Hematopoietic multipotent progenitor cell treated with erythropoietin and hydrocortisone succinate and interleukin-3 and kit ligand, for 15 days (in vitro differentiated cells): Measurements from ENCODE around the gene NDNF.

ENCODE experiments used
- DNase-seq: peaks from one replicate; pipeline ENCODE4 v3.0.0-alpha.2; 2015; ENCODE audit warnings: low spot score

Gene NDNF, protein sequence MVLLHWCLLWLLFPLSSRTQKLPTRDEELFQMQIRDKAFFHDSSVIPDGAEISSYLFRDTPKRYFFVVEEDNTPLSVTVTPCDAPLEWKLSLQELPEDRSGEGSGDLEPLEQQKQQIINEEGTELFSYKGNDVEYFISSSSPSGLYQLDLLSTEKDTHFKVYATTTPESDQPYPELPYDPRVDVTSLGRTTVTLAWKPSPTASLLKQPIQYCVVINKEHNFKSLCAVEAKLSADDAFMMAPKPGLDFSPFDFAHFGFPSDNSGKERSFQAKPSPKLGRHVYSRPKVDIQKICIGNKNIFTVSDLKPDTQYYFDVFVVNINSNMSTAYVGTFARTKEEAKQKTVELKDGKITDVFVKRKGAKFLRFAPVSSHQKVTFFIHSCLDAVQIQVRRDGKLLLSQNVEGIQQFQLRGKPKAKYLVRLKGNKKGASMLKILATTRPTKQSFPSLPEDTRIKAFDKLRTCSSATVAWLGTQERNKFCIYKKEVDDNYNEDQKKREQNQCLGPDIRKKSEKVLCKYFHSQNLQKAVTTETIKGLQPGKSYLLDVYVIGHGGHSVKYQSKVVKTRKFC

DNA sequence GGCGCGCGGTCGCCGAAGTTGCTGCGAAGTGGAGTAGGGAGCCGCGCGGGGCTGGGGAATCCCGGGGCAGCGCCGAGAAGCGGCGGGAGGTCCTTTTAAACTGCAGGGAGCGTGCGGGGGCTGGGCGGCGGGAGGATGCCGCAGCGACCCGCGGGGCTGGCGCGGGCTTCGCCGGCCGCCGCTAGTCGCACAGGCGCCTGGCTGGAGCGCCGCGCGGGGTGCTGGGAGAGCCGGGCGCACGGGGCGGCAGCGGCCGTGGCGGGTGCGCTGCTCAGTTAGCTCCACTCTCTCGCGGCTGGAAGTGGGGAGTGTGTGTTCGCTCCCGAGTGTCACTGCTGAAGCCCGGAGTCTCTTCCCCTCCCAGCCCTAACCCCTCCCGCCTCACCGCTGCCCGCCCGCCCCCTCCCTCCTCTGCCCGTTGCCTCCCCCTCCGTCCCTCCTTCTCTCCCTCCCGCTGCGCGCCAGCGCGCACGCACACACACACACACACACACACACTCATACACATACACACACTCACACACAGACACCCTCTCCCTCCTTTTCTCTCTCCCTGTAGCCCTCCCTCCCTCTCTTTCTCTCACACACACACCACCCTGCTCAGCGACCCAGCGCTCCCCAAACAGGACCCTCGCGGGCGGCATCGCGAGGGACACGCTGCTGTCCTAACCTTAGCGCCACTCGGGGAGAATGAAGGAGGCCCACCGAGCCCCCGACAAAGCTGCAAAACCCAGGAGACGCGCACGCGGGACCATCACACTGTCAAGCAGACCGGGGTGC lies at the start of gene NDNF:
Gene NDNF, minus strand, starts transcription at position 312 of the 780 bp plus-strand sequence. CDS start 26,698 bp downstream, outside the sequence.
- DNase-seq = no peak

- DNase-seq = no peak
Observed at GRCh38 chr4:121119715-121120114, 47.4 kb upstream of the NDNF start.

GRCh38 chr4:121118344-121118743 lies 46.0 kb upstream of the NDNF start:
- no peak for DNase-seq

DNA sequence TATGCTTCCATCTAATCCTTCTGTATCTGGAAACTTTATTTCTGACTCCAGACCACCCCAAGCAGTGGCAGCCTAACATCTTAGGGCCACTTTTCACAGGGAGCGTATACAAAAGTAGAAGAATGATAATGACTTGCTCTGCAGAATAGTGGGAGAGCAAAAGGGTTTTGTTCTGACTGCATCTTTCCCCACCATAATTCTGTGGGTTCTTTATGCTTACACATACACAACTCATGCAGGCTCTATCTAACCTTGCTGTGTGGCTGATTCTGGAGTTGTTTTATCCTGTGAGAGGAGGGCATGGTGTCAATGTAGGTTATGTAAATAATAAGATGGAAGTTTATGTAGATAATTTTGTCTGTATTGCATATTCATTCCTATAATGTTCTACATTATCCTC lies 42.4 kb upstream of the NDNF start:
- no peak for DNase-seq

DNA sequence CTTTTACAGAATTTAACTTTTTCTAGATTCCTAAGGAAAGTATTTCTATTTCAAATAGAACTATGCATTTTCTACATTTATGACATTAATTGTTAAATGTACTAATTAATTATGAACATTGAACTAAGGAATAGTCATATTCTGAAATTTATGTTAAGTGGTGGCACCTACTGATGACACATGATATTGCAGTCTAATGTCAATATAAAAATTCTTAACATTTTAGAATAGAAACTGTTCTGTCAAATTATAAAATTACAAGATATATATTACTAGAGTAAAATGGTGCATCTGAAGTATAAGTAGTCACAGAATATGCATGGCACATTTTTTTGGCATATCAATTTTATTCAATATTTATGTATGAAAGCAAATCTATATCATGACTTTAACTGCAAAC lies 40.2 kb upstream of the NDNF start:
- no peak for DNase-seq

- no peak for DNase-seq
Observed at GRCh38 chr4:121108557-121108956, 36.2 kb upstream of the NDNF start.

DNA sequence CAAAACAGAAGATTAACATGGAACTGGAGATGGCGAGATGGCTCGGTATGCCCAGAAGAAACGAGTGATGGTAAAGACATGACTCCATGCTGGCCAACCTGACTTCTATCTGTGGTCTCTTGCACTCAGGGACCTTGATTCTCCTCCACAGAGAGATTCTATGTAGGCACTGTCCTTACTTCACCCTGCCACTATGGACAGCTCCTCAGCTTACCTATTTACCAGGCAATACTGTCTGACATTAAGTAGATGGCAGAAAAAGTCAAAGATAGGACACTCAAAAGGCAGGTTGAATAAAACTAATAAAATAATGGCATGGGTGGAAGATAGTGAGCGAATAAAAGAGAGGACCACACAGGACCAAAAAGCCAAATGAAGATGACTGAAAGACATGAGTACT lies 35.2 kb upstream of the NDNF start:
- no peak for DNase-seq

GRCh38 chr4:121100093-121100775 lies 27.9 kb upstream of the NDNF start:
- no peak for DNase-seq

- no peak for DNase-seq
Observed at GRCh38 chr4:121098266-121098665, 25.9 kb upstream of the NDNF start.

DNA sequence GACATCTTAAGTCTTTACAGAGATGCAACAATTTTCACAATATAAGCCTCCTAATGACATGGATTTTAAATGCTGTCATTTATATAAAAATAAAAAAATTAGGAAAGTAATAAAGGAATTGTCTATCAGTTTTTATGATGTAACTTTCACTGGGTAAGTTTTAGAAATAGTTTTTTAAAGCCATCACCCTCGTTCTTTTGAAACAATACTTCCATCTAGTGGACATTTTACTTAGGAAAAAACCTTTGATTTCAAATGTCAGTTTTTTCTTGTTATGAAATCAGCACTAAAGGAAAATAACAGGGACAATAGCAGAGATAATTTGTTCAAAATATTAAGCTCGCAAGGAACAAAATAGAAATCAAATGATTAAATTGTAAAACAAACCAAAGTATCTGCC lies 24.3 kb upstream of the NDNF start:
- no peak for DNase-seq

DNA sequence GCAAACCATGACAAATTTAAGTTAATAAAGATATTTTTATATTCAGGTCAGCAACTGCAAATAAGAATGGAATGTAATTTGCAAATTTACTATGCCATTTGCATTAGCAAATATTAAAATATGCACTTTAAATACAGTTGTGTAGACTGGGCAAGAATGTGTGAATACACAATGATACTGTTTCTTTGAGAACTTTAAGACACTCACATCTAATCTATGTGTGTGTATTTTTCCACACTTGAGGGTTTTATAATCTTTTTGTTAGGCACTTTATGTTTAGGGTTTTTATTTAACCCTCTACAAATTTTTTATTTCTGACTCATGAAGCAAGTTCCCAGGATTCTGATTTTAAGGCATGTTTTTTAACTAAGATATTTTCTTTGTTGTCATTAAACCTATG lies 23.9 kb upstream of the NDNF start:
- no peak for DNase-seq

DNA sequence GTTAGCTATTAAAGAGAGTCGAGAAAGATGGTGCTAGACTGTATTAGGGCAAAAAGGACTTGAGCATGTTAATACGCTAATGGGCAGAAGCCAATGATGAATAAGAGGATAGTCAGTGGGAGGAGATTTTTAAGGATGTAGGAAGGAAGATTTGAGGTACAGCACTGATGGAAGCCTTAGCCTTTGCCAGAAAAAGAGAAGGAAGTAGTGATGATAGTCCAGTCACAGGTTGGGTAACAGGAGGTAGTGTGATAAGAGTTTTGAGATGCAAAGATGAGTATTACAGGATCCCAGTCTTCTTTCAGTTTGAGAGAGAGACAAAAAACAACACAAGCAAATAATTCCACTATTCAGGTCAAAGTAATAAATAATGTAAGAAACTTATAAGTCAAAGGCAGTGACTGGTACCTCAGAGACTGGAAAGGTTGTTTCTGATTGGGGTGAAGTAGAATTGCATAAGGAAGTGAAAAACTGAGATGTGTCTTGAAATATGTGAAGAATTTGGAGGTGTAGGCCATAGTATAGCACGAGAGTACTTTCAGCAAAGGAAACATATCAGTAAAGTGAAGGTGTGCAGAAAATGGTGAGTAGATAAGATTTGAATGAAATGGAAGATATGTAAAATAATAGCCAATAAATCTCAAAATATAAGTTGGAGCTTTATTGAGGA lies 22.1 kb upstream of the NDNF start:
- DNase-seq = no peak

DNA sequence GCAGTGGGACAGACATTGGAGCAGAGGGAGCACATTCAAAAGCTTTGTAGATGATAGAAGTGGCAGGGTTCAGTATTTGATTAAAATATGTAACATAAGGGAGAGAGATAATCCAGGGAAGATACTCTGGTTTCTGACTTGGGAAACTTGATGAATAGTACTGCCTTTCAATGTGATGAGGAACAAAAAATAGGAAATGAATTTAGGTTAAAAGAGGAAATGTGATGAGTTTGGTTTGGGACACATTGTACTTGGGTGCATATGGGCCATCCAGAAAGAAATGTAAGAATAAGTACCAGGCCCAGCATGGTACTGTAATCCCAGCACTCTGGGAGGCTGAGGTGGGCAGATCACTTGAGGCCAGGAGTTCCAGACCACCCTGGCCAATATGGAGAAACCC lies 20.9 kb upstream of the NDNF start:
- no peak for DNase-seq

GRCh38 chr4:121091941-121092340 lies 19.6 kb upstream of the NDNF start:
- no peak for DNase-seq

- no peak for DNase-seq
Observed at GRCh38 chr4:121088867-121089266, 16.5 kb upstream of the NDNF start.

DNA sequence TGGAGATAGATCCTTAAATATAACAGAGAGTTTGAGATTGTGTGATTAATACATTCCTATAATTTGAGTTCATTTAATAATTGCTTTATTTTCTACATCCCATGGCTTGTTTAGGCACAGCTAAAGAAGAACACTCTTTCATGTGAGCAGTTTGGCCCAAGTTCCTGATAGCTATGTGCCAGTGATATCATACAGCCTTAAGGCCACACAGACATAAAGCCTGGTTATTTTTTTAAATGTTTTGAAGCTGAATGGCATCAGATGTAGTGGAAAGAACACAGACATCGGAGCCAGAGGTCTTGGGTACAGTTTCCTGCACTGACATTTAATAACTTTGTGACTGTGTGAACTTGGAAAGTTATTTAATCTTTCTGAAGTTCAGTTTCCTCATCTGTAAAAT lies 7.0 kb upstream of the NDNF start:
- no peak for DNase-seq

GRCh38 chr4:121077496-121077895 lies 5.2 kb upstream of the NDNF start:
- DNase-seq = no peak

DNA sequence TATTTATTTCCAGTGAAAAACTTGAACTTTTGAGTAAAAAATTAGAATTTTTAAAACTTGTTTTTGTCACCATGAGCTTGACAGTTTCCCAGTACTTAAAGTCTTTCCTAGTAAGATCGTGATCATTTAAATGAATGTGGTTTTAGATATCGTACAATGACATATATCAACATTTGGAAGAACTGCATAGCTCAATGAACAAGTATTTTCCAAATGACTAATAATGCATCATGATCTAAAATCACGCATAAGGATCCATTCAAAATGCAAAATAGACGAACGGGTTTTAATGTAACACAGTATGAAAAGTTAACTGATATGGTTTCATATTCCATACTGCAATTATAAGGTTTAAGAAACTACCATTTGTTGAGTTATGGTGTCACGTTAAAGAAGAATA lies 4.1 kb upstream of the NDNF start:
- DNase-seq = no peak

GRCh38 chr4:121073672-121074381 lies 1.5 kb upstream of the NDNF start:
- no peak for DNase-seq

DNA sequence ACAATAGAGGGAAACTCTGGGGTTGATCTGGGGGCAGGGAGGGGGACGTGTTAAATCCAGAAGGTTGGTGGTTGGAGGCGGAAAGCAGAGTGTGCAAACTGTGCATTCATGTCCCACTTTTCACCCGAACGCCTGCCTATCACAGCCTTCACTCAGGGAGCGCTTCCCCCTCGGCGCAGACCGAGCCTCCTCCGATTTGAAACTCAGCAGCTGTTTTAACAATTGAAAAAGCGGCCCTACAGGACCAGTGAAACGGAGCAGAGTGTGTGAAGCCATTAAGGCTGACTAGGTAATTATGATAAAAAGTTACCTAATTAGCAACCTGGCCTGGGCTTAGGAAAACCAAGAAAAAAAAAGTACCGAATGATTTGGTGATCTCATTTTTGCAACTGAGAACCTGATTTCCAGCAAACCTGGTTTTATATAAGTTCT lies 685 bp upstream of the NDNF start:
- no peak for DNase-seq

DNA sequence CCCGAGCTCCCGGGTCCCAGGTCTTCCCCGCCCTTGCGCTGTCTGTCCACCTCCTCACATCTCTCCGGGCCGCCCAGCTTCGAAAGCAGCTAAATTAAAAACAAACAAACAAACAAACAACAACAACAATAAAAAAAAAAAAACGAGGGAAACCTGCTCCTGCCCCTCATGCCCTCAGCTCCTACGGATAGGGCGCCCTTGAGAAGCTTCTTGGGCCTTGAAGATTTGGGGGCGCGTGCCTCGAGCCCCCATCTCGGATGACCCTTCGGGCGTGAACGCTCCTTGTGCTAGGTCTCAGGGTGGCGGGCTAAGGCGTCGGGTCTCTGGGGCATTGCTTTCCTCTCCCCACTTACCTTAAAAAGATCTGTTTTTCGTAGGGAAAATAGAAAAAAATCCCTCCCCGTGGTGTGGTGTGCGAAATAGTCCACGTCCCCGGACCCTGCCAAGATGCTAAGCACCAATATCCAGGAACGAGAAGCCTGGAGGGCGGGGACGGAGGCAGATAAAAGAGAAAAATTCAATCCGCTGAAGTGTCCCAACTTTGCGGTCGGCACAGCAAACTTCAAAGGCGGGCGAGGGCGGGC lies 603 bp downstream of the NDNF start:
- DNase-seq = no peak
